H1 (cell line): ENCODE data around the gene MRPL55. TPM values are rescaled to one million over a fixed set of nuclear protein-coding genes. Genes with fewer than 3 reads are reported as not detected.

Experiments used
- BRCA1 ChIP-seq: IDR thresholded peaks from 2 replicates; pipeline ENCODE4 v1.6.1; 2012; ENCODE audit warnings: low read depth, low read length, improper control_type of control experiment
- HDAC6 ChIP-seq: IDR thresholded peaks from one replicate; pipeline ENCODE4 v1.7.1; 2012; ENCODE audit warnings: low read depth, mild to moderate bottlenecking, inconsistent platforms, low read length, moderate library complexity
- SP4 ChIP-seq: IDR thresholded peaks from 2 replicates; pipeline ENCODE4 v1.6.1; 2012; ENCODE audit warnings: low read length, inconsistent platforms
- polyA plus RNA-seq, 7 experiments: library from polyadenylated mRNA; depleted of rRNA in 3 of 7; stranded (reverse) in 5 of 7; unstranded in 2 of 7; fragments of >200 nt in 5 of 7; fragments of 200-250 nt in 2 of 7; gene quantifications; 1 replicate in 5 of 7; 2 replicates in 1 of 7; 4 replicates in 1 of 7; pipeline versions ENCODE4 v1.2.1 to v1.2.3, GENCODE V29; 2011 to 2013; ENCODE audit warnings: missing spikeins in 2 of 7, mixed read lengths in 2 of 7
- total RNA-seq: library from RNA; stranded (reverse); fragmentation: NEBNext Ultra II Directional; extraction: Animal tissue kit (Norgen Biotek cat#: 25700); gene quantifications from 2 replicates; pipeline ENCODE4 v1.2.1, GENCODE V29; 2021
- TF ChIP-seq, protein P1 (sequence below): fragments of 300-600 bp; sonication (generic); IDR thresholded peaks from 2 replicates; pipeline ENCODE4 v1.7.1; 2012; ENCODE audit warnings: low read length, moderate library complexity, mild to moderate bottlenecking, inconsistent platforms; ENCODE audit not compliant: insufficient replicate concordance

Gene MRPL55
- total and polyA plus RNA-seq, 2 of the 8 experiments (the other 6 are each of a cell fraction or from before 2014, with no cell fraction given), result 59.0 to 244 TPM

DNA sequence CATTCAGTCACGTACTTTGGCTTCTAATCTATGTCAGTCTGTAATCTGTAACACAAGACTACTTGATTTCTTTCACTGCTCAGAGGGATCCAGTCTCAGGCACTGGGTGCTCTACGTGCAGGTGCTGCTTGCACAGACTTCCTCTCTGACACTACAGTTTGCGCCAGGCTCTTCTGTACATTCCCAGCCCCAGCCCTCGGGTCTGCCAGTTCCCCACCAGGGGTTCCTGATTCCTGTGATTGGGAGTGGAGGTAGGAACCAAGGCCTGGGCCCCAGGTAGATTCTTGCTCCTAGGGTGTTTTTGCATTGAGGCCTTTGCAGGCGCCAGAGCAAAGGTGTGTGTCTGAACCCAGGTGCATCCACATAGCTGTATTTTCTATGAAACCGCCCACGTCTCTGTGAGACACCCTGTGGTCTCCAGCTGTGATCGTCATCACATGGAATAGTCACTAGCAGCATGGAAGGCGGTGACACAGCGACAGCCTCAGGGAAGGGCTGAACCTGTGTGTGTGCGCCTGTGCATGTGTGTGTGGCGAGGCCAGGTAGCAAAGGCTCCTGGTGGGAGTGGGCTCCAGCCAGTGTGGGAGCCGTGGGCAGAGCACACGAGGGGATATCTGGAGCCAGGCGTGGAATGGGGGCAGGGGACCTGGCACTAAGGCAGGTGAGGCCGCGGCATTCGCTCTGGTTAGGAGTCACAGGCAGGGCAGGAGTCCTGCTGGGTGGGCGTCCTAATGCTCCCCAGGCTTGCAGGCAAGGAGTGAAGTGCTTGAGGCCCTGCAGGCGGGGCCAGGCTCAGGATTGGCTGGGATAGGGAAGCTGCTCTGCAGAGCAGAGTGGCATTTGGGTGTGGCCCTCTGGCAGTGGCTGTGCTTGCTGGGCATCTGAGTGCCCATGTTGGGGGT is 45.8 kb upstream of the MRPL55 start (continued):
- TF ChIP-seq, protein P1, sequence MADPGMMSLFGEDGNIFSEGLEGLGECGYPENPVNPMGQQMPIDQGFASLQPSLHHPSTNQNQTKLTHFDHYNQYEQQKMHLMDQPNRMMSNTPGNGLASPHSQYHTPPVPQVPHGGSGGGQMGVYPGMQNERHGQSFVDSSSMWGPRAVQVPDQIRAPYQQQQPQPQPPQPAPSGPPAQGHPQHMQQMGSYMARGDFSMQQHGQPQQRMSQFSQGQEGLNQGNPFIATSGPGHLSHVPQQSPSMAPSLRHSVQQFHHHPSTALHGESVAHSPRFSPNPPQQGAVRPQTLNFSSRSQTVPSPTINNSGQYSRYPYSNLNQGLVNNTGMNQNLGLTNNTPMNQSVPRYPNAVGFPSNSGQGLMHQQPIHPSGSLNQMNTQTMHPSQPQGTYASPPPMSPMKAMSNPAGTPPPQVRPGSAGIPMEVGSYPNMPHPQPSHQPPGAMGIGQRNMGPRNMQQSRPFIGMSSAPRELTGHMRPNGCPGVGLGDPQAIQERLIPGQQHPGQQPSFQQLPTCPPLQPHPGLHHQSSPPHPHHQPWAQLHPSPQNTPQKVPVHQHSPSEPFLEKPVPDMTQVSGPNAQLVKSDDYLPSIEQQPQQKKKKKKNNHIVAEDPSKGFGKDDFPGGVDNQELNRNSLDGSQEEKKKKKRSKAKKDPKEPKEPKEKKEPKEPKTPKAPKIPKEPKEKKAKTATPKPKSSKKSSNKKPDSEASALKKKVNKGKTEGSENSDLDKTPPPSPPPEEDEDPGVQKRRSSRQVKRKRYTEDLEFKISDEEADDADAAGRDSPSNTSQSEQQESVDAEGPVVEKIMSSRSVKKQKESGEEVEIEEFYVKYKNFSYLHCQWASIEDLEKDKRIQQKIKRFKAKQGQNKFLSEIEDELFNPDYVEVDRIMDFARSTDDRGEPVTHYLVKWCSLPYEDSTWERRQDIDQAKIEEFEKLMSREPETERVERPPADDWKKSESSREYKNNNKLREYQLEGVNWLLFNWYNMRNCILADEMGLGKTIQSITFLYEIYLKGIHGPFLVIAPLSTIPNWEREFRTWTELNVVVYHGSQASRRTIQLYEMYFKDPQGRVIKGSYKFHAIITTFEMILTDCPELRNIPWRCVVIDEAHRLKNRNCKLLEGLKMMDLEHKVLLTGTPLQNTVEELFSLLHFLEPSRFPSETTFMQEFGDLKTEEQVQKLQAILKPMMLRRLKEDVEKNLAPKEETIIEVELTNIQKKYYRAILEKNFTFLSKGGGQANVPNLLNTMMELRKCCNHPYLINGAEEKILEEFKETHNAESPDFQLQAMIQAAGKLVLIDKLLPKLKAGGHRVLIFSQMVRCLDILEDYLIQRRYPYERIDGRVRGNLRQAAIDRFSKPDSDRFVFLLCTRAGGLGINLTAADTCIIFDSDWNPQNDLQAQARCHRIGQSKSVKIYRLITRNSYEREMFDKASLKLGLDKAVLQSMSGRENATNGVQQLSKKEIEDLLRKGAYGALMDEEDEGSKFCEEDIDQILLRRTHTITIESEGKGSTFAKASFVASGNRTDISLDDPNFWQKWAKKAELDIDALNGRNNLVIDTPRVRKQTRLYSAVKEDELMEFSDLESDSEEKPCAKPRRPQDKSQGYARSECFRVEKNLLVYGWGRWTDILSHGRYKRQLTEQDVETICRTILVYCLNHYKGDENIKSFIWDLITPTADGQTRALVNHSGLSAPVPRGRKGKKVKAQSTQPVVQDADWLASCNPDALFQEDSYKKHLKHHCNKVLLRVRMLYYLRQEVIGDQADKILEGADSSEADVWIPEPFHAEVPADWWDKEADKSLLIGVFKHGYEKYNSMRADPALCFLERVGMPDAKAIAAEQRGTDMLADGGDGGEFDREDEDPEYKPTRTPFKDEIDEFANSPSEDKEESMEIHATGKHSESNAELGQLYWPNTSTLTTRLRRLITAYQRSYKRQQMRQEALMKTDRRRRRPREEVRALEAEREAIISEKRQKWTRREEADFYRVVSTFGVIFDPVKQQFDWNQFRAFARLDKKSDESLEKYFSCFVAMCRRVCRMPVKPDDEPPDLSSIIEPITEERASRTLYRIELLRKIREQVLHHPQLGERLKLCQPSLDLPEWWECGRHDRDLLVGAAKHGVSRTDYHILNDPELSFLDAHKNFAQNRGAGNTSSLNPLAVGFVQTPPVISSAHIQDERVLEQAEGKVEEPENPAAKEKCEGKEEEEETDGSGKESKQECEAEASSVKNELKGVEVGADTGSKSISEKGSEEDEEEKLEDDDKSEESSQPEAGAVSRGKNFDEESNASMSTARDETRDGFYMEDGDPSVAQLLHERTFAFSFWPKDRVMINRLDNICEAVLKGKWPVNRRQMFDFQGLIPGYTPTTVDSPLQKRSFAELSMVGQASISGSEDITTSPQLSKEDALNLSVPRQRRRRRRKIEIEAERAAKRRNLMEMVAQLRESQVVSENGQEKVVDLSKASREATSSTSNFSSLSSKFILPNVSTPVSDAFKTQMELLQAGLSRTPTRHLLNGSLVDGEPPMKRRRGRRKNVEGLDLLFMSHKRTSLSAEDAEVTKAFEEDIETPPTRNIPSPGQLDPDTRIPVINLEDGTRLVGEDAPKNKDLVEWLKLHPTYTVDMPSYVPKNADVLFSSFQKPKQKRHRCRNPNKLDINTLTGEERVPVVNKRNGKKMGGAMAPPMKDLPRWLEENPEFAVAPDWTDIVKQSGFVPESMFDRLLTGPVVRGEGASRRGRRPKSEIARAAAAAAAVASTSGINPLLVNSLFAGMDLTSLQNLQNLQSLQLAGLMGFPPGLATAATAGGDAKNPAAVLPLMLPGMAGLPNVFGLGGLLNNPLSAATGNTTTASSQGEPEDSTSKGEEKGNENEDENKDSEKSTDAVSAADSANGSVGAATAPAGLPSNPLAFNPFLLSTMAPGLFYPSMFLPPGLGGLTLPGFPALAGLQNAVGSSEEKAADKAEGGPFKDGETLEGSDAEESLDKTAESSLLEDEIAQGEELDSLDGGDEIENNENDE, result no peak
- TF ChIP-seq HDAC6 (no peak), SP4 (no peak), BRCA1 (no peak)
